VCaP (cell line): Measurements from ENCODE around the gene ATP6V1C2.

Experiments used
- H3K27ac ChIP-seq: fragments of 450-650 bp; 2 replicates; pipeline ENCODE4 v1.5.1; 2017
- TF ChIP-seq, protein P1 (sequence below): fragments of 450-650 bp; conservative IDR thresholded peaks from 2 replicates; pipeline ENCODE4 v1.5.1; 2017; ENCODE audit warnings: mild to moderate bottlenecking, moderate library complexity

The ATP6V1C2 gene

GRCh38 chr2:10721396-10722251 lies at the start of gene ATP6V1C2:
ATP6V1C2 (plus strand) TSS chr2:10721630; CDS start chr2:10722850, 1,220 bp downstream.
- TF ChIP-seq, protein P1, sequence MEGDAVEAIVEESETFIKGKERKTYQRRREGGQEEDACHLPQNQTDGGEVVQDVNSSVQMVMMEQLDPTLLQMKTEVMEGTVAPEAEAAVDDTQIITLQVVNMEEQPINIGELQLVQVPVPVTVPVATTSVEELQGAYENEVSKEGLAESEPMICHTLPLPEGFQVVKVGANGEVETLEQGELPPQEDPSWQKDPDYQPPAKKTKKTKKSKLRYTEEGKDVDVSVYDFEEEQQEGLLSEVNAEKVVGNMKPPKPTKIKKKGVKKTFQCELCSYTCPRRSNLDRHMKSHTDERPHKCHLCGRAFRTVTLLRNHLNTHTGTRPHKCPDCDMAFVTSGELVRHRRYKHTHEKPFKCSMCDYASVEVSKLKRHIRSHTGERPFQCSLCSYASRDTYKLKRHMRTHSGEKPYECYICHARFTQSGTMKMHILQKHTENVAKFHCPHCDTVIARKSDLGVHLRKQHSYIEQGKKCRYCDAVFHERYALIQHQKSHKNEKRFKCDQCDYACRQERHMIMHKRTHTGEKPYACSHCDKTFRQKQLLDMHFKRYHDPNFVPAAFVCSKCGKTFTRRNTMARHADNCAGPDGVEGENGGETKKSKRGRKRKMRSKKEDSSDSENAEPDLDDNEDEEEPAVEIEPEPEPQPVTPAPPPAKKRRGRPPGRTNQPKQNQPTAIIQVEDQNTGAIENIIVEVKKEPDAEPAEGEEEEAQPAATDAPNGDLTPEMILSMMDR, result no peak
- H3K27ac ChIP-seq, result peak within 1 kb of the TSS; percentile 40; the same call in 1 of the 2 replicates

DNA sequence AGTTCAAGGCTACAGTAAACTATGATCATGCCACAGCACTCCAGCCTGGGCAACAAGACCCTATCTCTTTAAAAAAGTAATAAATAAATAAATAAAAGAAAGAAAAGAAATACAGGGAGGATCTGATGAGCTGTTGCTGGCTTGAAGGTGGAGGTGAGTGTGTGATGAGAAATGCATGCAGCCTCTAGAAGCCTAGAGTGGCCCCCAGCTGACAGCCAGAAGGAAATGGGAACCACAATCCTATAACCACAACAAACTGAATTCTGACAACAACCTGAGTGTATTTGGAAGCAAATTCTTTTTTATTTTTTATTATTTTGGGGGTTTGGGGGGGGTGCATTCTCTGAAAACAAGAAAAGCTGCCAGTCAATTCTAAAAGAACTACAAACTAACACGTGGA lies 46.3 kb upstream of the ATP6V1C2 start:
- TF ChIP-seq, protein P1, result no peak
- no peak overlapping the region for H3K27ac ChIP-seq

- H3K27ac ChIP-seq, result no peak overlapping the region
- TF ChIP-seq, protein P1, result peak; percentile 44
These were observed 43.2 kb upstream of the ATP6V1C2 start for GRCh38 chr2:10678225-10678624.

DNA sequence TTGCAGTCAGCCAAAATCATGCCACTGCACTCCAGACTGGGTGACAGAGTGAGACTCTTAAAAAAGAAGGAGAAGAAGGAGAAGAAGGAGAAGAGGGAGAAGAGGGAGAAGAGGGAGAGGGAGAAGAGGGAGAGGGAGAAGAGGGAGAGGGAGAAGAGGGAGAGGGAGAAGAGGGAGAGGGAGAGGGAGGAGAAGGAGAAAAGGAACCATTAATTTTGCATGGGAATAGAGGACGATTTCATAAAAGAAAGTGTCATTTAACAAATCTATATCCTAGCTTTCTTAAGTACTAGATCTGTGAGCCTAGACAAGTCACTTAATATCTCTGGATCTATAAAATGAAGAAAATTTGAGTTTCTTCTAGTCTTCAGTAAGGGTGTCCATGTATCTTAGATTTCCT lies 41.2 kb upstream of the ATP6V1C2 start:
- TF ChIP-seq, protein P1, result no peak
- H3K27ac ChIP-seq, result no peak overlapping the region

GRCh38 chr2:10680957-10681356 lies 40.5 kb upstream of the ATP6V1C2 start:
- no peak overlapping the region for H3K27ac ChIP-seq
- TF ChIP-seq, protein P1, result no peak

DNA sequence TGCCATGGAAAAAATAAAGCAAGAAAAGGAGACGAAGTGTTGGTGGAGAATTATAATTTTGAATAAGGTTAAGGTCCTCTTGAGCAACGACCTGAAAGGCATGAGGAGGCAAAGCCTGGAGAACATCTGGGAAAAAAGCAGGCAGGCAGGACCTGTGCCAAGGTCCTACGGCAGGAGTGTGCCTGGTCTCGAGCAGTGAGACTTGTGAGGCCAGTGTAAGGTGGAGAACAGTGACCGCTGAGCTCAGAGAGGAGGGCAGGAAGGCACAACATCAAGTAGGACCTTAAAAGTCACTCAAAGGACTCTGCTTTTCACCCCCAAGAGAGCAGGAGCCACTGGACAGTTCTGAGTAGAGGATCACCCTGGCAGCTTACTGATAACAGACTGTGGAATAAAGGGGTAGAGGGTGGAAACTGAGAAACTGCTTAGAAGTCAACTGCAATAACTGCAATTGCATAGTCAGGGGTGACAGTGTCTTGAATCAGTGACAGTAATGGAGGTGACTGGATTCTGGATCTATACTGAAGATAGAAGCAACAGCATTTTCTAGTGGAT lies 35.2 kb upstream of the ATP6V1C2 start:
- TF ChIP-seq, protein P1, result no peak
- H3K27ac ChIP-seq, result no peak overlapping the region

- peak overlapping the region; percentile 66 for H3K27ac ChIP-seq
- TF ChIP-seq, protein P1, result no peak
These were observed 32.3 kb upstream of the ATP6V1C2 start for GRCh38 chr2:10688921-10689807.
